Right forelimb (tissue), 1 donor: Measurements from ENCODE around the gene BTN2A1.

Experiments
- DNase-seq: peaks from one replicate; pipeline ENCODE4 v3.0.0-alpha.2; 2018

BTN2A1 gene

DNA sequence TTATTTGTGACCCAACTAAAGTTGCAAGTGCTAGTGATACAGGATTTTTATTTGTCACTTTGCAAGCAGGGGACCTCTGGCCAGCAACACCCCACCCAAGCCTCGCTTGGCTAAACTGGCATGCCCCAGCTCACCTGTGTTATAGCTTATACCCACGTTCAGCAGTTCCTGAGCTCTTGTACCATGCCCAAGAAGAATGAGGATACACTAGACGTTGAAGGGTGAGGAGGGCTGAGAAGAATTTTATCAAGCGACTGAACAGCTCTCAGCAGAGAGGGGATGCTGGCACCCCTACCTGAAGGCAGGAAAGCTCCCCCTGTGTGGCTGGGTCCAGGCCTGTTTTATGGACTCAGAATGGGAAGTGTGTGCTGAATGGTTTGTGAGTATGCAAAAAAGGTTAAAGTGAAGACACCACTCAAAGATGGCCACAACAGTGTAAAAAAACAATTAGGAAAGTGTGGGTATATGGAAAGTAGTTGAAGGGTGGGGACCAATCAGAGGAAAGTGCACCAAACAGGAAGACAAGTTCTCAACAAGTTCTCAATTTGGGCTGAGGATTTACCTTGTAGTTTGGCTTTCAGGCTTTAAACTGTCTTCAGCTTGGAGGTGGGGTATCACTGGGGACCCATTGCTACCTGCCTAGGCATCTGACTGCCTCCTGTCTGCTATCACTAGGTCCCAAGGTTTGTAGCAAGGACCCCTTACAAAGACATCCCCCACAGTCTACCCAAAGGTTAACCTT is 15.0 kb downstream of the BTN2A1 start:
- DNase-seq: no peak

DNA sequence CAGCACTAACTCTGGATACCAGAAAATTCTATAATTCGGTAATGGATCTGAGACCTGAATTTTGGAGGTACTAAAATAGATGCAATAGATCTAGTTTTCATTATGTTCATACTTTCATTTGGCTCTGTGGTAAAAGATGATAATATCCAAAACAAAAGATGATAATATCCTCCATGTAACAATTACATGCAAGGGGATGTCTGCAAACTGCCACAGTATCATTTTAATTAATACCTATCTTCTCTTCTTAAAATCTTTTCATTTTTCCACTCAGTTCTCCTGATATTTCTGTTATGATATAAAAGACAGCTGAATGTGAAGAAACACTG is 15.6 kb downstream of the BTN2A1 start:
- no peak for DNase-seq

GRCh38 chr6:26473758-26474438 is 16.1 kb downstream of the BTN2A1 start:
- peak; percentile 84 for DNase-seq

DNA sequence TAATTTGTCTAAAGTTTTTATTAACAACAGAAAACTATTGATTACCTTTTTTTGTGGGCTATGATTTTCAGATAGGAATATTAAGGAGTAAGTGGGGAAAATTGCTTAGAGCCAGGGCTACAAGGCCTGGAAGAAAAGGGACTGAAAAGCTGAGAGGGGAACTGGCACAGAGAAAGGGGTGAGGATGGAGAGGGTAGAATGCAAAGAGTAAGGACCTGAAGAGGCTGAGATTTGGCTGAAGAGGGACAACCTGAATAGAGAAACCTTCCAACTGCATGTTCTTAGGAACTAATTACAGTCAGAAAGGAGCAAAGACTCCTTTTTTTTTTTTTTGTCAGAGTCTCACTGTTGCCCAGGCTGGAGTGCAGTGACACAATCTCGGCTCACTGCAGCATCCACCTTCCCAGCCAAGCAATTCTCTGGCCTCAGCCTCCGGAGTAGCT is 16.7 kb downstream of the BTN2A1 start:
- no peak for DNase-seq

DNA sequence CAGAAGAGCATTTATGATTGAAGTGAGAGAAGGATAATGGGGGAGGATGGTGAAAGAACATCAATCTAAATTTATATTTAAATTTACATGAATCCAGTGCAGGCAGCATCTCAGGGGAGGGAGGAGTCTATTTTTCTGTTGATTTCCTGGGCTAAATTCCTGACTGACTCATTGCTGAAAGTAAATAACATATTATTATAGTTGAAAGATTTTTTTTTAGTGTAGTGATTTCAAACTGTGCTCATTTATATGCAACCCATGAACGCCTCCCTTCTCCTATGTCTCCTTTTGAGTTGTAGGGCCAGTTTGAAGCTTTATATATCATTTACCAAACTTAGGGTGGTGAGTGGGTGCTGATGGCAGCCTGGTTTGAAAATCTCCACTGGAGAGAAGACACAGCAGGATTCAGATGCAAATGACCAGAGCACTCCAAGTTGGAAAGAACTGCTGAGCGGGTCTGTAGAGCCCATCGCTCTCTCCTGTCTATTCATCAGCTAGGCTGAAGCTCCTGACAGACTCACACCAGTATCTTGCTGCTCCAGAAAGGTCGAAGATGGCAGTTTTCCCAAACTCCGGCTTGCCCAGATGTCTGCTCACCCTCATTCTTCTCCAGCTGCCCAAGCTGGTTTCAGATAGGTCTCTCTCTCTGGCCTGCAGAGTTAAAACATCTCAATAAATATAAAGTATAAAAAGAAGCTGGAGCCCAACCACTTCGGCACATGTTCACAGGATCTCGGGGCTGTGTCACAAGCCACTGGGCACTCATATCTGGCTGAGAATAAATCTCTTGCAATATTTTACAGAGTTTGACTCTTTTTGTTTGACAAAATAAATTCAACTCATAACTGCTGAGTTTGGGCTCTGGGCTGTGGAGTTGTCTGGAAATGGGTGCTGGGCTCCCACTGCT is 18.3 kb downstream of the BTN2A1 start:
- DNase-seq: no peak

DNA sequence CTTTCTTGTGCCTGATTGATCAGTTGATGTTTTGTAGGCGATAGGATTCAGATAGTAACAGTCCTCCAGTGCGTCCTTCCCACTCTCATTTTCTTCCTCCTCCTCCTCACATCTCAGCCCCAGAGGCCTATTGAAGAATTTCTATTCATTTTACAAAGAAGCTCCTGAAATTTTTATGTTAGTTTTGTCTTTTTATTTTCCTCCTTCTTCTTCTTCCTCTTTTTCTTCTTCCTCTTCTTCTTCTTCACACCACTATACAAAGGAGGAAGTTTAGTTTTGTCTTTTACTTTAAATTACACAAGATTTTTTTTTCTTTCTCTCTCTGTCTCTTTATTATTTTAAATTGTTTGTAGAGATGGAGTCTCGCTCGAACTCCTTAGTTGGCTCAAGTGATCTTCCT is 19.1 kb downstream of the BTN2A1 start:
- no peak for DNase-seq

DNA sequence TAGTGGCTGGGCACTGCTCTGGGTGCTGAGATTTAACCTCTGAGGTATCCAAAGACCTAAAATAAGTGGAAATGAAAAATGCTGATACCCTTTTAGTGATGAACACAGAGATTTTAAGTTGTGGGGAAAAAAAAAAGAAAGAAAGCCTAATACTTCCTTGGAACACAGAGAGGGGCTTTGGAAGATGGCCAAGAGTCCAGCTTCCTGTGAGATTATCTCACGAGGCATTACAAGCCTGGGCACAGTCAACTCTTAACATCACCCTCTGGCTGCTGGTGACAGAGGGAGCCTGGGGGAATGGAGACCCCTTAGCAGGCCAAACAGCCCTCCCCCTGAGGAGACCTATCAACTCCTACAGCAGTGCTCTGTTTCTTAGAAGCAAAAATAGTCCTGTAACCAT is 19.7 kb downstream of the BTN2A1 start:
- DNase-seq: no peak

DNA sequence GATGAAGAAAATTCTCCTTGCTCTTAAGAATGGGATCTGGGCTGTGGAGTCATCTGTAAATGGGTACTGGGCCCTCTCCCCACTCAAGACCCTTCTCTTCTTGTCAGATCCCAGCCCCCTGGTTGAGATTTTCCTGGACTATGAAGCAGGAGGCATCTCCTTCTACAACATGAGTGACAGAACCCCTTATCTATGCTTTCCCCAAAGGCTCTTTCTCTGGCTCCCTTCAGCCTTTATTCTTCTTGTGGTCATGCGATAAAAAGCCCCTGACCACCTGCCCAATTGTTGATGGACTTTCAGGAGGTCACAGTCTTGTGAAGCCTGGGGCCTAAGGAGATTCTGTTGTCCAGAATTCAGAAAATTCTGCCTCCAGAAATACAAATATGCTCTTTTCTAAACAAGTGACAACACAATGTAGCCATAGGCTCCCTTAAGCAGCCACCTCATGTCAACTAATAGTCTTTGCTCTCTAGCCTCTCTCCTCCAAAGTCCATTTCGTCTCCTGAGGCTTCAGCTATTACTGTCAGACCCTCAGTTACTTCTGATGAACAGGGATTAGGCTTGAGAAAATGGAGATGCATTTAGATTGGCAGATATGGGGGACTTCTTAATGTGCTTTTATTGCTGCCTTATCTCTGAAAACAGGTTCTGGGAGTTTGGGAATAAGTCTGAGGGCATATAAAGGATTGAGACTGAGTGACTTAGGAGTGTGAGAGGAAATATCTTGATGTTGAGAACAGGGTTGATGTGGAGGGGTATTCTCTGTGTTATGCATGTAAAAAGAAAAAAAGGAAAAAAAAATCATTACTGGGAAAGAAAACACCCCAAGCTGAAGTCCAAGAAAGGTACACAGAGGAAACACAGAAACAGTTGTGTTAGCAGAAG is 20.6 kb downstream of the BTN2A1 start:
- DNase-seq: no peak

DNA sequence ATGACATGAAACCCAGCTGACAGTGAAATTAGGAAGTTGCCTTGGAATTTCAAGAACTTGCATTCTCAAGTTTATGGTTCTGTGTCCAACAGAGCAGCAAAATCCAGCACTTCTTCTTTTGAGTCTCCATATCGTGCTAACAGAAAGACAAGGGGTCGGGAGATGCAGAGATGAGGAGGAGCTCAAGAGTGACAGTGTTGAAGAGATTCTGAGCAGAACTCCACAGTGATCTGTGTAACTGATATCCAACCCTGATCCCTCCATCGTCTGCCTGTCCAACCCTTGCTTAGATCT is 21.2 kb downstream of the BTN2A1 start:
- no peak for DNase-seq

- no peak for DNase-seq
Observed at GRCh38 chr6:26482338-26482737, 24.6 kb downstream of the BTN2A1 start.

- no peak for DNase-seq
Observed at GRCh38 chr6:26483727-26484126, 26.0 kb downstream of the BTN2A1 start.

GRCh38 chr6:26484161-26484560 is 26.4 kb downstream of the BTN2A1 start:
- DNase-seq: no peak

GRCh38 chr6:26485112-26485780 is 27.5 kb downstream of the BTN2A1 start:
- DNase-seq: no peak

GRCh38 chr6:26486358-26486757 is 28.6 kb downstream of the BTN2A1 start:
- no peak for DNase-seq

GRCh38 chr6:26487466-26487865 is 29.7 kb downstream of the BTN2A1 start:
- DNase-seq: no peak

- DNase-seq: no peak
Observed at GRCh38 chr6:26489996-26490964, 32.5 kb downstream of the BTN2A1 start.

- no peak for DNase-seq
Observed at GRCh38 chr6:26491604-26492003, 33.8 kb downstream of the BTN2A1 start.

GRCh38 chr6:26493258-26493657 is 35.5 kb downstream of the BTN2A1 start:
- no peak for DNase-seq

DNA sequence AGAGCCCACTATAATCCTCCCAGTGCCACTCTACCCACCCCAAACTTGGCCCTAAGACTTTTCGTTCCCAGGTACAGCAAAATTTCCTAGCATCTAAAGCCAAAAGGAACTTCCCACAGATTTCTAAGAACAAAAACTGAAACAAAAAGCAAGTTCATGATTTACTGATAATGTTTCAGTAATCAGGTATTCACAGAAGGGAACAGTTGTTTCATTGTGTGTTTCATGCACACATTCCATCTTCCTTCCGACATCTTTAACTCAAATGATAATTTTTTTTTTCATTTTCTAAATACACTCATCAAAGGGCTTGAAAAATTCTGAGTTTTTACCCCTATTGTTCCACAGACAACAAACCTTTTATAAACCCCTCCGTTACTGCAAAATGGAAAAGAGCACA is 36.4 kb downstream of the BTN2A1 start:
- DNase-seq: no peak

DNA sequence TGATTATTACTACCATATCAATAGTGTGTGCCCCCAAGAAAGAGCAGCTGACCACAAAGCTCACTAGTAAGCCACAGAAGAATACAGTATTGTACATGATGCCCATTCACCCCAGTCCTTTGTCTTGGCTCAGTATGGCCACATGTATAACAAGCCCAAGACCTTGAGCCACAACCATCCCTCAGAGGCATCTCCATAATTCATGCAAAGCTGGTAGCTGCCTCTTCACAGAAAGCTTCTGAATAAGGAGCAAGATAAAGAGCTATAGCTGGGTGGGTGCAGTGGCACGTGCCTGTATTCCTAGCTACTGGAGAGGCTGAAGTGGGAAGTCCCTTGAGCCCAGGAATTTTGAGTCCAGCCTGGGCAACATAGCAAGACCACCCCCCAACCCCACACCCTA is 37.5 kb downstream of the BTN2A1 start:
- no peak for DNase-seq

DNA sequence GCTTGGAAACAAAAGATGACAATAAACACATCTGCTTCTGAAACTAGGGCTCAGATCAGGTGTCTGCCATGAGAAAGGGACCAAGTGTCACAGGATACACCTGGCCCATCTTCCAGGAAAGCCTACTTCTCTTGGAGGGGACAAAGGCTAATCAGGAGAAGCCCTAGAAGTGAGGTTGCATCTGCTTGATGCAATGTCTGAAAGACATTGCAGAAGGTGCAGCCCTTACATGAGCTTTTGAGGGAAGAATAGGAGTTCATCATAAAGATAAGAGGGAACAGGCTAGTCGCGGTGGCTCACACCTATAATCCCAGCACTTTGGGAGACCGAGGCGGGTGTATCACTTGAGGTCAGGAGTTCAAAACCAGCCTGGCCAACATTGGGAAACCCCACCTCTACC is 39.9 kb downstream of the BTN2A1 start:
- DNase-seq: no peak
